Right ventricle myocardium inferior (tissue), 1 donor: ENCODE results near the gene CDKN2B-AS1. TPM values are rescaled to one million over a fixed set of nuclear protein-coding genes. Genes with fewer than 3 reads are reported as not detected.
A peak's percentile ranks its signal among the peaks of the same experiment; 100 is the strongest.

Experiments used
- ATAC-seq: fragments of 200-7000 bp; cut with Tn5 transposase; one replicate; pipeline ENCODE4 v1.9.1; 2020; ENCODE audit warnings: mild to moderate bottlenecking, moderate library complexity
- DNase-seq: peaks from one replicate; pipeline ENCODE4 v3.0.0; 2021; ENCODE audit errors: missing footprints
- intact Hi-C: fragments of 100-400 bp; cut with DNase I; formaldehyde crosslinking; loops from one replicate; pipeline ENCODE4 v1.11.0; 2022
- total RNA-seq: library from RNA; stranded (reverse); fragmentation: NEBNext Ultra II Directional; extraction: Animal tissue kit (Norgen Biotek cat#: 25700); gene quantifications from one replicate; pipeline ENCODE4 v1.2.1, GENCODE V29; 2021
- donor health status: DM: no; HTN: yes; CAD: no; lungs with severe emphysema.

CDKN2B-AS1 gene
- total RNA-seq, 1 donor from 2014 or later: not detected

GRCh38 chr9:21996858-21997257 is 2.3 kb downstream of the CDKN2B-AS1 start:
- DNase-seq (no peak), ATAC-seq (no peak)
- intact Hi-C loops: no loop called here

- DNase-seq: no peak
- no peak for ATAC-seq
- intact Hi-C loops: no loop called here
These were observed 2.9 kb downstream of the CDKN2B-AS1 start for GRCh38 chr9:21997480-21997879.

- ATAC-seq (no peak), DNase-seq (no peak)
- intact Hi-C loops: no loop called here
These were observed 3.4 kb downstream of the CDKN2B-AS1 start for GRCh38 chr9:21998026-21998425.

GRCh38 chr9:22002038-22002437 is 7.4 kb downstream of the CDKN2B-AS1 start:
- ATAC-seq: no peak
- intact Hi-C loops: loop anchor here (10.0 kb wide), 1 partner anchor 103 kb away; no protein-coding TSS in a partner anchor
- no peak for DNase-seq

GRCh38 chr9:22005021-22005701 is 10.6 kb downstream of the CDKN2B-AS1 start:
- intact Hi-C loops: loop anchor here (10.0 kb wide), 1 partner anchor 100 kb away; no protein-coding TSS in a partner anchor
- ATAC-seq (no peak), DNase-seq (no peak)

- ATAC-seq (no peak), DNase-seq (peak; percentile 52)
- intact Hi-C loops: loop anchor here (10.0 kb wide), 1 partner anchor 99 kb away; no protein-coding TSS in a partner anchor
These were observed 11.4 kb downstream of the CDKN2B-AS1 start for GRCh38 chr9:22005702-22006606.

- intact Hi-C loops: loop anchor here (2.0 to 10.0 kb wide), 2 partner anchors 96 to 194 kb away; no protein-coding TSS in a partner anchor
- ATAC-seq: no peak
These were observed 13.8 kb downstream of the CDKN2B-AS1 start for GRCh38 chr9:22008384-22008716.

GRCh38 chr9:22008717-22009505 is 14.3 kb downstream of the CDKN2B-AS1 start, which contains the start of gene CDKN2B:
CDKN2B (minus strand) TSS chr9:22009305; CDS start chr9:22008953, 352 bp downstream.
- ATAC-seq: peak; percentile 100
- intact Hi-C loops: loop anchor here (2.0 to 10.0 kb wide), 2 partner anchors 96 to 194 kb away; no protein-coding TSS in a partner anchor
- peak; percentile 96 for DNase-seq

More at GRCh38 chr9:22008384-22008716, 13.8 kb downstream of the CDKN2B-AS1 start:
- no peak for DNase-seq

GRCh38 chr9:22009506-22009867 is 14.9 kb downstream of the CDKN2B-AS1 start:
- DNase-seq: no peak
- no peak for ATAC-seq
- intact Hi-C loops: loop anchor here (2.0 to 10.0 kb wide), 2 partner anchors 95 to 195 kb away; no protein-coding TSS in a partner anchor

- DNase-seq: no peak
- intact Hi-C loops: no loop called here
- ATAC-seq: no peak
These were observed 16.5 kb downstream of the CDKN2B-AS1 start for GRCh38 chr9:22010866-22011625.

- intact Hi-C loops: no loop called here
- DNase-seq: no peak
- no peak for ATAC-seq
These were observed 27.8 kb downstream of the CDKN2B-AS1 start for GRCh38 chr9:22022396-22022795.

- ATAC-seq (no peak), DNase-seq (no peak)
- intact Hi-C loops: no loop called here
These were observed 32.1 kb downstream of the CDKN2B-AS1 start for GRCh38 chr9:22026696-22027095.

GRCh38 chr9:22028394-22028793 is 33.8 kb downstream of the CDKN2B-AS1 start:
- no peak for DNase-seq
- no peak for ATAC-seq
- intact Hi-C loops: no loop called here

- intact Hi-C loops: no loop called here
- no peak for ATAC-seq
- no peak for DNase-seq
These were observed 34.6 kb downstream of the CDKN2B-AS1 start for GRCh38 chr9:22029231-22029630.

- DNase-seq (no peak), ATAC-seq (peak; percentile 46)
- intact Hi-C loops: no loop called here
These were observed 35.6 kb downstream of the CDKN2B-AS1 start for GRCh38 chr9:22030101-22030598.

GRCh38 chr9:22031655-22032411 is 37.2 kb downstream of the CDKN2B-AS1 start:
- ATAC-seq: no peak
- intact Hi-C loops: no loop called here

GRCh38 chr9:22033012-22033630 is 38.5 kb downstream of the CDKN2B-AS1 start:
- no peak for ATAC-seq
- intact Hi-C loops: no loop called here
- DNase-seq: no peak

More at GRCh38 chr9:22031655-22032411, 37.2 kb downstream of the CDKN2B-AS1 start:
- no peak for DNase-seq
